Common myeloid progenitor, CD34-positive (primary cell): Measurements from ENCODE around the gene MYO1A.
A peak's percentile ranks its signal among the peaks of the same experiment; 100 is the strongest.

ENCODE experiments used
- CTCF ChIA-PET: fragments of 350-600 bp; sonication (Branson Sonifier 250); formaldehyde crosslinking; loops from one replicate; lab custom pipeline; 2021; ENCODE audit warnings: antibody characterized with exemption; lab: Charles Lee
- POLR2A ChIA-PET: fragments of 350-600 bp; sonication (Branson Sonifier 250); formaldehyde crosslinking; loops from one replicate; lab custom pipeline; 2021; ENCODE audit warnings: antibody characterized with exemption; lab: Charles Lee
- DNase-seq, 3 donors: peaks; one replicate each; pipeline versions ENCODE4 v3.0.0 to v3.0.0-alpha.2; 2013
- H3K27ac ChIP-seq, 2 experiments: 1 replicate in 1 of 2; 2 replicates in 1 of 2; pipeline ENCODE4 v1.7.0; 2013; ENCODE audit warnings: inconsistent platforms in 2 of 2, low read length in 2 of 2, mild to moderate bottlenecking in 2 of 2, low read depth in 1 of 2, moderate library complexity in 1 of 2; ENCODE audit not compliant: severe bottlenecking in 2 of 2, insufficient read depth in 1 of 2, poor library complexity in 1 of 2
- H3K27me3 ChIP-seq, 5 experiments: replicated peaks in 2 of 5; 1 replicate in 3 of 5; 2 replicates in 2 of 5; pipeline versions ENCODE4 v1.6.1 to v1.7.0; 2013; ENCODE audit warnings: low read length in 4 of 5, mild to moderate bottlenecking in 2 of 5, moderate library complexity in 2 of 5, inconsistent platforms in 1 of 5; ENCODE audit not compliant: insufficient read depth in 5 of 5, control insufficient read depth in 4 of 5
- H3K36me3 ChIP-seq, 4 experiments: 1 replicate in 2 of 4; 2 replicates in 2 of 4; pipeline versions ENCODE4 v1.6.1 to v1.7.0; 2013; ENCODE audit warnings: low read length in 3 of 4, control low read depth in 1 of 4, mild to moderate bottlenecking in 1 of 4; ENCODE audit not compliant: control insufficient read depth in 4 of 4, insufficient read depth in 4 of 4
- H3K4me1 ChIP-seq, 4 experiments: 1 replicate in 3 of 4; 2 replicates in 1 of 4; pipeline versions ENCODE4 v1.6.1 to v1.7.1; 2013; ENCODE audit warnings: low read length in 3 of 4, mild to moderate bottlenecking in 3 of 4, control low read depth in 1 of 4, inconsistent platforms in 1 of 4, moderate library complexity in 1 of 4; ENCODE audit not compliant: control insufficient read depth in 4 of 4, insufficient read depth in 4 of 4; ENCODE audit errors: control extremely low read depth in 1 of 4
- H3K4me3 ChIP-seq, 7 experiments: 1 replicate in 4 of 7; 2 replicates in 3 of 7; pipeline versions ENCODE4 v1.5.1 to v1.7.0; 2013; ENCODE audit warnings: mild to moderate bottlenecking in 7 of 7, low read length in 6 of 7, moderate library complexity in 6 of 7, inconsistent platforms in 2 of 7, low read depth in 2 of 7, control low read depth in 1 of 7; ENCODE audit not compliant: insufficient read depth in 4 of 7, control insufficient read depth in 1 of 7; ENCODE audit errors: extremely low read depth in 1 of 7
- H3K9me3 ChIP-seq, 5 experiments: 1 replicate in 4 of 5; 2 replicates in 1 of 5; pipeline versions ENCODE4 v1.6.1 to v1.7.1; 2013; ENCODE audit warnings: low read length in 4 of 5, mild to moderate bottlenecking in 2 of 5, inconsistent platforms in 1 of 5, low read depth in 1 of 5, moderate library complexity in 1 of 5; ENCODE audit not compliant: control insufficient read depth in 4 of 5, insufficient read depth in 2 of 5; ENCODE audit errors: control extremely low read depth in 1 of 5
- WGBS: methylation state at CpG from one replicate; pipeline ENCODE4 v1.1.5; 2013; ENCODE audit not compliant: insufficient coverage; 5-methylcytosine and 5-hydroxymethylcytosine counted together

The MYO1A gene

GRCh38 chr12:56994231-56994746 is 55.6 kb downstream of the MYO1A start:
- Histone ChIP-seq H3K36me3 (peaks cover 0 to 11% (median 6%) of the 10 kb centered on the region in 4 experiments), H3K4me3 (no peak overlapping the region), H3K27me3 (no peaks in the 10 kb centered on the region), H3K4me1 (peaks cover 2 to 27% (median 20%) of the 10 kb centered on the region in 4 experiments), H3K9me3 (no peaks in the 10 kb centered on the region), H3K27ac (no peak overlapping the region)
- POLR2A ChIA-PET = no interaction called here
- CTCF ChIA-PET = interaction anchor here (0.6 to 2.7 kb wide), 9 partner anchors 8 to 408 kb away, joined by 3 to 18 read pairs (median 4); partner anchors contain the start of gene ZBTB39
- WGBS = 100% methylated on average over 4 of the region's 10 CpGs
- no peak for DNase-seq

GRCh38 chr12:56993346-56993745 is 56.6 kb downstream of the MYO1A start:
- CTCF ChIA-PET = interaction anchor here (1.4 to 2.7 kb wide), 4 partner anchors 12 to 235 kb away, joined by 4 to 18 read pairs (median 4); partner anchors contain the start of gene ZBTB39
- 29% methylated on average over 4 of the region's 10 CpGs for WGBS

GRCh38 chr12:56991319-56992246 is 58.3 kb downstream of the MYO1A start:
- Histone ChIP-seq H3K36me3 (peaks cover 0 to 8% (median 1%) of the 10 kb centered on the region in 4 experiments), H3K4me1 (peaks cover 5 to 54% (median 40%) of the 10 kb centered on the region in 4 experiments), H3K27ac (peak overlapping the region in 1 of 2 experiments; percentile 11), H3K27me3 (no peaks in the 10 kb centered on the region), H3K9me3 (no peaks in the 10 kb centered on the region), H3K4me3 (peak overlapping the region in 5 of 7 experiments; percentile 3 to 47 (median 29))
- CTCF ChIA-PET = interaction anchor here (0.8 to 2.5 kb wide), 5 partner anchors 10 to 275 kb away, joined by 3 to 17 read pairs (median 3); no protein-coding TSS in a partner anchor
- POLR2A ChIA-PET = interaction anchor here (0.6 to 0.7 kb wide), 2 partner anchors 14 to 238 kb away, joined by 3 to 5 read pairs; no protein-coding TSS in a partner anchor
- DNase-seq = peak; percentile 48 to 72 (median 60)
- 68% methylated on average over 4 of the region's 8 CpGs for WGBS

More at GRCh38 chr12:56993346-56993745, 56.6 kb downstream of the MYO1A start:
- Histone ChIP-seq H3K4me1 (peaks cover 5 to 36% (median 23%) of the 10 kb centered on the region in 4 experiments), H3K9me3 (no peaks in the 10 kb centered on the region), H3K27ac (no peak overlapping the region), H3K36me3 (peaks cover 0 to 8% (median 3%) of the 10 kb centered on the region in 4 experiments), H3K4me3 (no peak overlapping the region), H3K27me3 (no peaks in the 10 kb centered on the region)
- DNase-seq = no peak
- POLR2A ChIA-PET = no interaction called here

GRCh38 chr12:56990648-56991318 is 59.1 kb downstream of the MYO1A start:
- Histone ChIP-seq H3K4me3 (peak overlapping the region in 5 of 7 experiments; percentile 3 to 47 (median 29)), H3K27ac (peak overlapping the region in 1 of 2 experiments; percentile 11), H3K36me3 (peaks cover 0 to 3% (median 1%) of the 10 kb centered on the region in 4 experiments), H3K4me1 (peaks cover 5 to 55% (median 41%) of the 10 kb centered on the region in 4 experiments), H3K9me3 (no peaks in the 10 kb centered on the region), H3K27me3 (no peaks in the 10 kb centered on the region)
- DNase-seq = no peak
- 24% methylated on average over 4 of the region's 7 CpGs for WGBS
- POLR2A ChIA-PET = no interaction called here
- CTCF ChIA-PET = interaction anchor here (0.8 to 2.5 kb wide), 4 partner anchors 11 to 274 kb away, joined by 3 to 17 read pairs (median 7); no protein-coding TSS in a partner anchor

- no peak overlapping the region for H3K27ac ChIP-seq
- peaks cover 0 to under 1% (median 0%) of the 10 kb centered on the region in 4 experiments for H3K36me3 ChIP-seq
- POLR2A ChIA-PET = no interaction called here
- 76% methylated on average over 2 of the region's 7 CpGs for WGBS
- no peaks in the 10 kb centered on the region for H3K27me3 ChIP-seq
- H3K4me3 ChIP-seq = no peak overlapping the region
- CTCF ChIA-PET = interaction anchor here (0.6 to 2.5 kb wide), 5 partner anchors 11 to 502 kb away, joined by 3 to 17 read pairs (median 3); partner anchors contain the start of gene GLS2
- H3K9me3 ChIP-seq = no peaks in the 10 kb centered on the region
- H3K4me1 ChIP-seq = peaks cover 5 to 55% (median 41%) of the 10 kb centered on the region in 4 experiments
- no peak for DNase-seq
Measured at GRCh38 chr12:56989861-56990610, 59.9 kb downstream of the MYO1A start.

GRCh38 chr12:56988207-56988739 is 61.7 kb downstream of the MYO1A start:
- Histone ChIP-seq H3K9me3 (no peaks in the 10 kb centered on the region), H3K27me3 (no peaks in the 10 kb centered on the region), H3K4me1 (peaks cover 5 to 55% (median 41%) of the 10 kb centered on the region in 4 experiments), H3K27ac (no peak overlapping the region), H3K36me3 (no peaks in the 10 kb centered on the region), H3K4me3 (peak overlapping the region in 2 of 7 experiments; percentile 1 to 28)
- CTCF ChIA-PET = interaction anchor here (0.7 to 3.6 kb wide), 18 partner anchors 9 to 234 kb away, joined by 3 to 63 read pairs (median 3); partner anchors contain the start of gene ZBTB39
- DNase-seq = peak; percentile 69 to 91 (median 89)
- 0% methylated on average over 1 of the region's 5 CpGs for WGBS
- POLR2A ChIA-PET = interaction anchor here (0.7 to 1.1 kb wide), 3 partner anchors 13 to 148 kb away, joined by 3 to 5 read pairs (median 3); no protein-coding TSS in a partner anchor
